Neural cell (in vitro differentiated cells): Measurements from ENCODE around the gene ASIC1. TPM values are rescaled to one million over a fixed set of nuclear protein-coding genes. Genes with fewer than 3 reads are reported as not detected.
A peak's percentile ranks its signal among the peaks of the same experiment; 100 is the strongest.
"Not testable (repeated sequence)": the region's sequence is repeated elsewhere in the genome, so short reads cannot be mapped to it uniquely, and the experiment has no call there.

ENCODE experiments used
- H2AFZ ChIP-seq: fragments of 200-600, 300-800 bp; sonication (generic), shearing (Covaris generic); 2 replicates; pipeline ENCODE4 v1.6.0; 2014; ENCODE audit warnings: low read depth, mild to moderate bottlenecking, antibody characterized with exemption, low read length, moderate library complexity
- H3F3A ChIP-seq: fragments of 200-600 bp; shearing (Covaris generic); 2 replicates; pipeline ENCODE4 v1.6.1; 2016; ENCODE audit warnings: mild to moderate bottlenecking, moderate library complexity, mixed read lengths, antibody characterized with exemption, low read length; ENCODE audit not compliant: insufficient read depth, poor library complexity, severe bottlenecking
- H3K27ac ChIP-seq: fragments of 200-600, 300-800 bp; sonication (generic), shearing (Covaris generic); 2 replicates; pipeline ENCODE4 v1.5.1; 2014; ENCODE audit warnings: mild to moderate bottlenecking, low read length, moderate library complexity
- H3K27me3 ChIP-seq: fragments of 300-800, 200-600 bp; sonication (generic), shearing (Covaris generic); 2 replicates; pipeline ENCODE4 v1.6.0; 2014; ENCODE audit warnings: mild to moderate bottlenecking, low read depth, low read length, moderate library complexity; ENCODE audit not compliant: insufficient read depth
- H3K36me3 ChIP-seq: fragments of 300-800, 200-600 bp; sonication (generic), shearing (Covaris generic); 2 replicates; pipeline ENCODE4 v1.5.1; 2014; ENCODE audit warnings: mild to moderate bottlenecking, antibody characterized with exemption, low read length, moderate library complexity; ENCODE audit not compliant: insufficient read depth
- H3K4me2 ChIP-seq: fragments of 300-800, 200-600 bp; sonication (generic), shearing (Covaris generic); 2 replicates; pipeline ENCODE4 v1.6.0; 2014; ENCODE audit warnings: mild to moderate bottlenecking, low read length
- H3K4me3 ChIP-seq: fragments of 300-800, 200-600 bp; sonication (generic), shearing (Covaris generic); 2 replicates; pipeline ENCODE4 v1.5.1; 2014; ENCODE audit warnings: mild to moderate bottlenecking, low read length, moderate library complexity
- H3K79me2 ChIP-seq: fragments of 200-600 bp; shearing (Covaris generic); replicated peaks from 2 replicates; pipeline ENCODE4 v1.6.0; 2014; ENCODE audit warnings: mild to moderate bottlenecking, low read length, moderate library complexity; ENCODE audit not compliant: insufficient read depth
- H3K9ac ChIP-seq: fragments of 300-800, 200-600 bp; sonication (generic), shearing (Covaris generic); 2 replicates; pipeline ENCODE4 v1.6.1; 2016; ENCODE audit warnings: mild to moderate bottlenecking, low read length, mixed read lengths
- H3K9me2 ChIP-seq: fragments of 200-600 bp; shearing (Covaris generic); 2 replicates; pipeline ENCODE4 v1.6.1; 2016; ENCODE audit warnings: mild to moderate bottlenecking, low read length, mixed read lengths; ENCODE audit not compliant: insufficient read depth
- H3K9me3 ChIP-seq: fragments of 200-600, 300-800 bp; sonication (generic), shearing (Covaris generic); 2 replicates; pipeline ENCODE4 v1.6.1; 2016; ENCODE audit warnings: mild to moderate bottlenecking, mixed run types, low read length, moderate library complexity, mixed read lengths
- H4K20me1 ChIP-seq: fragments of 200-600 bp; shearing (Covaris generic); 2 replicates; pipeline ENCODE4 v1.6.1; 2016; ENCODE audit warnings: mild to moderate bottlenecking, mixed run types; ENCODE audit not compliant: insufficient read depth
- CTCF ChIP-seq: fragments of 450-650 bp; IDR thresholded peaks from 2 replicates; pipeline ENCODE4 v1.5.1; 2014; ENCODE audit warnings: antibody characterized with exemption, mild to moderate bottlenecking, moderate library complexity; ENCODE audit not compliant: poor library complexity, severe bottlenecking
- EP300 ChIP-seq: fragments of 450-650 bp; conservative IDR thresholded peaks from 2 replicates; pipeline ENCODE4 v1.6.1; 2014; ENCODE audit warnings: antibody characterized with exemption, mild to moderate bottlenecking, moderate library complexity; ENCODE audit not compliant: poor library complexity, severe bottlenecking
- EZH2 ChIP-seq: fragments of 200-600, 300-800 bp; shearing (Covaris generic), sonication (generic); IDR thresholded peaks from 2 replicates; pipeline ENCODE4 v1.6.1; 2014; ENCODE audit warnings: antibody characterized with exemption, low read length, borderline replicate concordance, mild to moderate bottlenecking; ENCODE audit not compliant: insufficient read depth, poor library complexity, severe bottlenecking
- MXI1 ChIP-seq: fragments of 450-650 bp; conservative IDR thresholded peaks from 2 replicates; pipeline ENCODE4 v1.6.1; 2014; ENCODE audit warnings: antibody characterized with exemption, mild to moderate bottlenecking; ENCODE audit not compliant: poor library complexity, severe bottlenecking
- POLR2AphosphoS5 ChIP-seq: IDR thresholded peaks from 2 replicates; pipeline ENCODE4 v1.6.1; 2012
- RAD21 ChIP-seq: fragments of 450-650 bp; conservative IDR thresholded peaks from 2 replicates; pipeline ENCODE4 v1.6.1; 2014; ENCODE audit warnings: antibody characterized with exemption, mild to moderate bottlenecking, moderate library complexity
- REST ChIP-seq: IDR thresholded peaks from 2 replicates; pipeline ENCODE4 v1.6.1; 2012; ENCODE audit warnings: borderline replicate concordance
- SMC3 ChIP-seq: fragments of 450-650 bp; conservative IDR thresholded peaks from 2 replicates; pipeline ENCODE4 v1.6.1; 2014; ENCODE audit warnings: antibody characterized with exemption, mild to moderate bottlenecking, moderate library complexity; ENCODE audit not compliant: poor library complexity
- TAF1 ChIP-seq: IDR thresholded peaks from 2 replicates; pipeline ENCODE4 v1.6.1; 2012; ENCODE audit warnings: low read depth
- polyA plus RNA-seq: library from polyadenylated mRNA; depleted of rRNA; stranded (reverse); fragments of >200 nt; gene quantifications from 2 replicates; pipeline ENCODE4 v1.2.3, GENCODE V29; 2014

Gene ASIC1
- polyA plus RNA-seq, 1 donor from 2014 or later, result 8.0 TPM

- Histone ChIP-seq H3K9ac (no peak overlapping the region), H3F3A (peaks cover 4% of the 10 kb centered on the region), H3K36me3 (no peaks in the 10 kb centered on the region), H3K27me3 (no peaks in the 10 kb centered on the region), H3K79me2 (peaks cover 7% of the 10 kb centered on the region), H3K4me2 (no peak overlapping the region), H4K20me1 (no peaks in the 10 kb centered on the region), H2AFZ (no peak overlapping the region), H3K4me3 (no peak overlapping the region), H3K9me3 (no peaks in the 10 kb centered on the region), H3K9me2 (no peaks in the 10 kb centered on the region), H3K27ac (no peak overlapping the region)
- TF ChIP-seq REST, result no peak
- no peak for TF ChIP-seq TAF1
- TF ChIP-seq RAD21, result no peak
- no peak for TF ChIP-seq MXI1
- TF ChIP-seq EZH2, result no peak
- no peak for TF ChIP-seq POLR2AphosphoS5
- no peak for TF ChIP-seq SMC3
- TF ChIP-seq EP300, result no peak
- no peak for TF ChIP-seq CTCF
Observed at GRCh38 chr12:50082644-50083043, 25.2 kb downstream of the ASIC1 start.

DNA sequence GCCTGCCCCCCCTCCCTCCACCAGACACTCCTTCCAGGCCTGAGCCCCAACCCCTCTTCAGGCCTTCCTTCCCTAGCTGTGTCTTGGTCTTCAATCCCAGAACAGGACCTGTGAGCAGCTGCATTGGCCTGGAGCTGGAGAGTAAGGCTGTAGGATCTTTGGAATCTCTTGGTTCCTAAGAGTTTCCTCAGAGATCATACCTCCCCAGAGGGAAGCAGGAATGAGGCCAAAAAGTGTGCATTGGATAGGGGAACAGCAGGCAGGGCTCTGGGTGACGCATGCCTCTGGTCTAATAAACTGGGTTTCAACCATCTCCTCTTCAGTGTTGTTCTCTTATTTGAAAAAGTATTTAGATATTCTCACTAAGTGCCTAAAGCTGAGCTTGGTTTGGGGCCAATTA lies 25.9 kb downstream of the ASIC1 start:
- Histone ChIP-seq H3K9ac (no peak overlapping the region), H3K9me3 (no peaks in the 10 kb centered on the region), H3K4me2 (no peak overlapping the region), H3F3A (peaks cover 4% of the 10 kb centered on the region), H3K79me2 (peaks cover 7% of the 10 kb centered on the region), H3K9me2 (no peaks in the 10 kb centered on the region), H3K4me3 (no peak overlapping the region), H3K27ac (no peak overlapping the region), H2AFZ (no peak overlapping the region), H3K27me3 (no peaks in the 10 kb centered on the region), H4K20me1 (no peaks in the 10 kb centered on the region), H3K36me3 (no peaks in the 10 kb centered on the region)
- TF ChIP-seq SMC3, result no peak
- no peak for TF ChIP-seq POLR2AphosphoS5
- no peak for TF ChIP-seq RAD21
- TF ChIP-seq MXI1, result no peak
- no peak for TF ChIP-seq TAF1
- no peak for TF ChIP-seq CTCF
- no peak for TF ChIP-seq EP300

GRCh38 chr12:50084409-50084774 lies 27.0 kb downstream of the ASIC1 start:
- H3K9me2 ChIP-seq, H3K27me3 ChIP-seq, H4K20me1 ChIP-seq, H3K9me3 ChIP-seq, H3K36me3 ChIP-seq, H3F3A ChIP-seq: not testable (repeated sequence)
- peak overlapping the region; percentile 65 for H3K4me2 ChIP-seq
- H3K79me2 ChIP-seq, result peaks cover 15% of the 10 kb centered on the region
- H3K27ac ChIP-seq, result peak overlapping the region; percentile 90
- peak overlapping the region; percentile 52 for H2AFZ ChIP-seq
- H3K9ac ChIP-seq, result peak overlapping the region; percentile 91
- peak overlapping the region; percentile 90 for H3K4me3 ChIP-seq
